ENCODE results near the gene LRRC59.
A peak's percentile ranks its signal among the peaks of the same experiment; 100 is the strongest.
"Not testable (repeated sequence)": the region's sequence is repeated elsewhere in the genome, so short reads cannot be mapped to it uniquely, and the experiment has no call there.

Gene LRRC59

GRCh38 chr17:50347117-50347893, 50.0 kb downstream of the LRRC59 start:
- no peak for DNase-seq (ENCODE audit: low spot score)

- no peak for DNase-seq (ENCODE audit: low spot score)
Measured at GRCh38 chr17:50346313-50347116, 50.8 kb downstream of the LRRC59 start.

GRCh38 chr17:50345432-50346312, 51.7 kb downstream of the LRRC59 start, which contains the start of gene XYLT2:
TSS of gene XYLT2 (plus strand) at chr17:50346126. CDS start at chr17:50346141, 15 bp downstream.
- DNase-seq (ENCODE audit: low spot score) = peak; percentile 81

GRCh38 chr17:50344731-50345365, 52.5 kb downstream of the LRRC59 start:
- no peak for DNase-seq (ENCODE audit: low spot score)

GRCh38 chr17:50339381-50339780, 57.9 kb downstream of the LRRC59 start:
- no peak for DNase-seq (ENCODE audit: low spot score)

- DNase-seq (ENCODE audit: low spot score) = no peak
Measured at GRCh38 chr17:50338645-50339044, 58.7 kb downstream of the LRRC59 start.

- DNase-seq (ENCODE audit: low spot score) = no peak
Measured at GRCh38 chr17:50337956-50338355, 59.4 kb downstream of the LRRC59 start.

GRCh38 chr17:50333291-50334057, 63.8 kb downstream of the LRRC59 start:
- not testable (repeated sequence) for DNase-seq (ENCODE audit: low spot score)

- DNase-seq (ENCODE audit: low spot score) = no peak
Measured at GRCh38 chr17:50332196-50332595, 65.1 kb downstream of the LRRC59 start.
